HCT116 (cell line): ENCODE measurements around the gene MUSK. TPM values are rescaled to one million over a fixed set of nuclear protein-coding genes. Genes with fewer than 3 reads are reported as not detected.
A peak's percentile ranks its signal among the peaks of the same experiment; 100 is the strongest.

ENCODE experiments used
- ATAC-seq: fragments of 200-7000 bp; cut with Tn5 transposase; 2 replicates; pipeline ENCODE4 v1.9.1; 2020; ENCODE audit warnings: mild to moderate bottlenecking, moderate library complexity
- BruUV-seq: library from RNA; stranded (reverse); fragments of 400-500 nt; replicated peaks from 2 replicates; lab custom pipeline; 2021; lab: Mats Ljungman, UMichigan
- CTCF ChIA-PET: fragments of 300-600 bp; sonication (Branson Sonifier 250); formaldehyde crosslinking; loops from one replicate; lab custom pipeline; 2021; ENCODE audit warnings: antibody characterized with exemption; lab: Charles Lee
- POLR2A ChIA-PET: fragments of 300-600, 350-600 bp; sonication (Branson Sonifier 250); formaldehyde crosslinking; loops from one replicate; lab custom pipeline; 2021; ENCODE audit warnings: antibody characterized with exemption; lab: Charles Lee
- RAD21 ChIA-PET, 2 experiments: fragments of 300-600 bp; sonication (Branson Sonifier 250); formaldehyde crosslinking; loops; one replicate each; lab custom pipeline; 2023; ENCODE audit warnings: low total read pairs in 2 of 2; ENCODE audit not compliant: uncharacterized antibody in 2 of 2, unreplicated experiment in 2 of 2, low non-redundant PET in 1 of 2; lab: Charles Lee
- DNase-seq: peaks from one replicate; pipeline ENCODE4 v3.0.0-alpha.2; 2010; ENCODE audit warnings: low read depth, low spot score
- H2AFZ ChIP-seq: fragments of 200-600 bp; shearing (Covaris generic), sonication (generic); 2 replicates; pipeline ENCODE4 v1.6.1; 2017; ENCODE audit warnings: low read depth, mixed run types, mixed read lengths, antibody characterized with exemption, low read length; ENCODE audit not compliant: poor library complexity, severe bottlenecking
- H3K27ac ChIP-seq: 2 replicates; pipeline ENCODE4 v1.5.1; 2012; ENCODE audit warnings: low read depth, low read length
- H3K27me3 ChIP-seq: fragments of 200-600 bp; sonication (generic); 2 replicates; pipeline ENCODE4 v1.6.1; 2016; ENCODE audit warnings: mixed run types, low read length, mixed read lengths; ENCODE audit not compliant: insufficient read depth
- H3K36me3 ChIP-seq, 2 experiments: fragments of 200-500 bp in 1 of 2; fragments of 200-600 bp in 1 of 2; sonication (Bioruptor generic) in 1 of 2; sonication (generic) in 1 of 2; 2 replicates each; pipeline versions ENCODE4 v1.5.1 to v1.6.1; 2014 to 2016; ENCODE audit warnings: low read length in 2 of 2, inconsistent platforms in 1 of 2, mixed read lengths in 1 of 2, mixed run types in 1 of 2; ENCODE audit not compliant: insufficient read depth in 2 of 2, control insufficient read depth in 1 of 2
- H3K4me1 ChIP-seq, 2 experiments: fragments of 200-600 bp in 1 of 2; sonication (generic) in 1 of 2; 2 replicates each; pipeline versions ENCODE4 v1.5.1 to v1.6.1; 2012 to 2017; ENCODE audit warnings: low read length in 2 of 2, inconsistent platforms in 1 of 2, mild to moderate bottlenecking in 1 of 2, mixed read lengths in 1 of 2, mixed run types in 1 of 2, moderate library complexity in 1 of 2; ENCODE audit not compliant: insufficient read depth in 2 of 2, control insufficient read depth in 1 of 2
- H3K4me2 ChIP-seq: fragments of 200-600 bp; sonication (generic); 2 replicates; pipeline ENCODE4 v1.6.1; 2017; ENCODE audit warnings: mixed run types, low read length, mixed read lengths
- H3K4me3 ChIP-seq, 2 experiments: fragments of 200-600 bp in 1 of 2; sonication (generic) in 1 of 2; replicated peaks in 1 of 2; 2 replicates each; pipeline ENCODE4 v1.5.1; 2011 to 2016; ENCODE audit warnings: low read length in 2 of 2, control low read depth in 1 of 2, low read depth in 1 of 2, mild to moderate bottlenecking in 1 of 2, mixed read lengths in 1 of 2, mixed run types in 1 of 2
- H3K79me2 ChIP-seq: fragments of 200-600 bp; sonication (generic); 2 replicates; pipeline ENCODE4 v1.6.1; 2017; ENCODE audit warnings: mild to moderate bottlenecking, mixed run types, low read length, moderate library complexity, mixed read lengths; ENCODE audit not compliant: insufficient read depth
- H3K9ac ChIP-seq: fragments of 200-600 bp; sonication (generic); 2 replicates; pipeline ENCODE4 v1.6.1; 2016; ENCODE audit warnings: low read length, mixed read lengths
- H3K9me2 ChIP-seq: fragments of 200-600 bp; sonication (generic), shearing (Covaris generic); 2 replicates; pipeline ENCODE4 v1.6.1; 2017; ENCODE audit warnings: mixed run types, mild to moderate bottlenecking, moderate library complexity; ENCODE audit not compliant: insufficient read depth
- H3K9me3 ChIP-seq, 2 experiments: fragments of 200-500 bp in 1 of 2; fragments of 200-600 bp in 1 of 2; sonication (Bioruptor generic) in 1 of 2; sonication (generic) in 1 of 2; 2 replicates each; pipeline ENCODE4 v1.6.1; 2014 to 2017; ENCODE audit warnings: low read length in 2 of 2, mixed read lengths in 2 of 2, inconsistent platforms in 1 of 2, low read depth in 1 of 2, mild to moderate bottlenecking in 1 of 2, mixed run types in 1 of 2, moderate library complexity in 1 of 2; ENCODE audit not compliant: control insufficient read depth in 1 of 2, insufficient read depth in 1 of 2
- H4K20me1 ChIP-seq: fragments of 200-600 bp; sonication (generic), shearing (Covaris generic); 2 replicates; pipeline ENCODE4 v1.6.1; 2017; ENCODE audit warnings: mixed run types, mild to moderate bottlenecking, moderate library complexity; ENCODE audit not compliant: insufficient read depth
- ATF3 ChIP-seq: IDR thresholded peaks from 2 replicates; pipeline ENCODE4 v1.6.1; 2012
- CBX3 ChIP-seq: IDR thresholded peaks from 2 replicates; pipeline ENCODE4 v1.6.1; 2012; ENCODE audit warnings: low read depth
- EGR1 ChIP-seq: IDR thresholded peaks from 2 replicates; pipeline ENCODE4 v1.6.1; 2012; ENCODE audit warnings: low read depth
- EZH2 ChIP-seq: fragments of 200-600 bp; sonication (generic); IDR thresholded peaks from 2 replicates; pipeline ENCODE4 v1.6.1; 2017; ENCODE audit warnings: antibody characterized with exemption, mixed run types
- EZH2phosphoT487 ChIP-seq: fragments of 200-600 bp; IDR thresholded peaks from 2 replicates; pipeline ENCODE4 v1.6.1; 2018; ENCODE audit warnings: antibody characterized with exemption, borderline replicate concordance
- MAX ChIP-seq: IDR thresholded peaks from 2 replicates; pipeline ENCODE4 v1.6.1; 2012
- RAD21 ChIP-seq: IDR thresholded peaks from 2 replicates; pipeline ENCODE4 v1.6.1; 2012; ENCODE audit warnings: low read depth, mild to moderate bottlenecking
- REST ChIP-seq: IDR thresholded peaks from 2 replicates; pipeline ENCODE4 v1.6.1; 2012; ENCODE audit warnings: low read depth
- SRF ChIP-seq: IDR thresholded peaks from 2 replicates; pipeline ENCODE4 v1.6.1; 2012; ENCODE audit warnings: low read depth
- ZBTB33 ChIP-seq: IDR thresholded peaks from 2 replicates; pipeline ENCODE4 v1.6.1; 2011; ENCODE audit warnings: mild to moderate bottlenecking, low read length, moderate library complexity; ENCODE audit not compliant: insufficient replicate concordance; ENCODE audit errors: extremely low read depth
- ZFX ChIP-seq: fragments of 450-650 bp; IDR thresholded peaks from 2 replicates; pipeline ENCODE4 v1.6.1; 2017
- intact Hi-C: fragments of 100-400 bp; cut with micrococcal nuclease; formaldehyde crosslinking; loops from 2 replicates; pipeline ENCODE4 v1.10.0; 2022
- total RNA-seq: library from RNA; stranded (reverse); gene quantifications from one replicate; pipeline ENCODE4 v1.2.1, GENCODE V29; 2021; ENCODE audit not compliant: unreplicated experiment

MUSK gene
- total RNA-seq, 1 experiment from 2014 or later, result not detected

DNA sequence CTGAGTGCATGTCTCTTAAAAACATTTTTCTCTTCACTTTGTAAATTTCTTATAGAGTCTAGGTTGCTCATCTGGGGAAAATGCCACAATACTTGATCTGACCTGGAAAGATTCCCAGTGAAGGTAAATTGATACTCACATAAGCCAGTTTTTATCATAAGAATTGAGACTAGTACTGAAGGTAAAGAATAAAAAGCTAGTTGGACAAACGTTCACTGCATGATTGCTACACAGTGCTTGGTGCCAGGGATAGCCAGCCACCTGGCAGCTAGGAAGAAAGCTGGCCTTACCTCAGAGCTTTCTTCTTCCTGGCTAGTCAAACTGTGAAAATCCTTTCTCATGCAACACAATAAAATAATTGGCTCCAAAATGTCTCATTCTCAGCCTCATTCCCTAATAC is 77.1 kb downstream of the MUSK start:
- Histone ChIP-seq H2AFZ (peak overlapping the region; percentile 19), H3K4me3 (no peak overlapping the region; a peak in 1 of 4 replicates), H3K27ac (peak overlapping the region; percentile 31; the same call in 1 of the 2 replicates), H3K4me1 (peaks cover 56 to 68% of the 10 kb centered on the region in 2 experiments), H3K9me3 (no peaks in the 10 kb centered on the region), H3K9ac (peak overlapping the region; percentile 46), H3K27me3 (no peaks in the 10 kb centered on the region), H3K9me2 (no peaks in the 10 kb centered on the region)
- RAD21 ChIA-PET, result no interaction called here
- CTCF ChIA-PET, result no interaction called here
- POLR2A ChIA-PET, result no interaction called here
- no peak for TF ChIP-seq ZFX
- TF ChIP-seq EZH2phosphoT487, result no peak
- TF ChIP-seq REST, result no peak
- no peak for TF ChIP-seq ZBTB33
- no peak for TF ChIP-seq EGR1
- no peak for TF ChIP-seq ATF3
- no peak for TF ChIP-seq MAX
- TF ChIP-seq CBX3, result no peak
- no peak for TF ChIP-seq RAD21
- no peak for TF ChIP-seq EZH2
- TF ChIP-seq SRF, result no peak
- TF ChIP-seq, all 23 proteins: peak for 0
- peak overlapping the region; percentile 71 for H3K4me2 ChIP-seq
- DNase-seq (no peak), ATAC-seq (no peak)
- no peaks in the 10 kb centered on the region for H4K20me1 ChIP-seq
- intact Hi-C loops, result no loop called here
- no peaks in the 10 kb centered on the region for H3K79me2 ChIP-seq
- no peaks in the 10 kb centered on the region; a peak in 1 of 4 replicates for H3K36me3 ChIP-seq
- no TSS peak for BruUV-seq
